Measurements from ENCODE around the gene DNASE1L2. TPM values are rescaled to one million over a fixed set of nuclear protein-coding genes. Genes with fewer than 3 reads are reported as not detected.

Gene DNASE1L2
- total RNA-seq (ENCODE audit: low replicate concordance): 0.38 and 1.1 TPM in 2 replicates

GRCh38 chr16:2236337-2237101 lies at the start of gene DNASE1L2:
TSS of gene DNASE1L2 (plus strand) at chr16:2236444. CDS start at chr16:2236817, 373 bp downstream.

GRCh38 chr16:2196162-2196980 lies 39.9 kb upstream of the DNASE1L2 start, which contains the start of gene CASKIN1:
TSS of gene CASKIN1 (minus strand) at chr16:2196605. CDS start at chr16:2196432, 173 bp downstream.

GRCh38 chr16:2205104-2205966 lies 30.9 kb upstream of the DNASE1L2 start, which contains the start of gene MLST8:
TSS of gene MLST8 (plus strand) at chr16:2205454. CDS start at chr16:2206086, 632 bp downstream.

GRCh38 chr16:2210386-2211365 lies 25.6 kb upstream of the DNASE1L2 start, which contains the start of gene BRICD5:
TSS of gene BRICD5 (minus strand) at chr16:2210863. CDS start at chr16:2210833, 30 bp downstream.

GRCh38 chr16:2214719-2214968 lies 21.6 kb upstream of the DNASE1L2 start, which contains the start of gene PGP:
TSS of gene PGP (minus strand) at chr16:2214840. CDS start at chr16:2214777, 63 bp downstream.

GRCh38 chr16:2223221-2223941 lies 12.9 kb upstream of the DNASE1L2 start, which contains the start of gene E4F1:
TSS of gene E4F1 (plus strand) at chr16:2223591. CDS start at chr16:2223614, 23 bp downstream.

GRCh38 chr16:2251296-2252111 lies 15.3 kb downstream of the DNASE1L2 start, which contains the start of gene ECI1:
TSS of gene ECI1 (minus strand) at chr16:2251587. CDS start at chr16:2251566, 21 bp downstream.

GRCh38 chr16:2267913-2268666 lies 31.8 kb downstream of the DNASE1L2 start, which contains the start of gene RNPS1:
TSS of gene RNPS1 (minus strand) at chr16:2268126. CDS start at chr16:2264643, 3,483 bp downstream.

Other genes starting within 250 kb of the DNASE1L2 start
- 0.94 and 4.9 TPM in 2 replicates for gene SYNGR3, start 246.5 kb upstream of the DNASE1L2 start, total RNA-seq (ENCODE audit: low replicate concordance)
- 9.9 and 12.0 TPM in 2 replicates for gene ZNF598, start 226.6 kb upstream of the DNASE1L2 start, total RNA-seq (ENCODE audit: low replicate concordance)
- gene NPW, start 216.7 kb upstream of the DNASE1L2 start, total RNA-seq (ENCODE audit: low replicate concordance): 0.23 and 0.60 TPM in 2 replicates
- gene NHERF2, start 209.5 kb upstream of the DNASE1L2 start, total RNA-seq (ENCODE audit: low replicate concordance): 8.2 and 48.6 TPM in 2 replicates
- 33.1 and 36.3 TPM in 2 replicates for gene NTHL1, start 188.6 kb upstream of the DNASE1L2 start, total RNA-seq (ENCODE audit: low replicate concordance)
- gene TSC2, start 188.5 kb upstream of the DNASE1L2 start, total RNA-seq (ENCODE audit: low replicate concordance): 29.4 and 80.4 TPM in 2 replicates
- gene PKD1, start 100.5 kb upstream of the DNASE1L2 start, total RNA-seq (ENCODE audit: low replicate concordance): 63.7 and 174 TPM in 2 replicates
- 1.3 and 1.5 TPM in 2 replicates for gene RAB26, start 87.8 kb upstream of the DNASE1L2 start, total RNA-seq (ENCODE audit: low replicate concordance)
- gene TRAF7, start 80.7 kb upstream of the DNASE1L2 start, total RNA-seq (ENCODE audit: low replicate concordance): 37.0 and 49.5 TPM in 2 replicates
- gene CASKIN1, start 39.8 kb upstream of the DNASE1L2 start, total RNA-seq (ENCODE audit: low replicate concordance): 0.08 and 0.47 TPM in 2 replicates
- 16.5 and 19.7 TPM in 2 replicates for gene MLST8, start 31.0 kb upstream of the DNASE1L2 start, total RNA-seq (ENCODE audit: low replicate concordance)
- 2.9 and 4.0 TPM in 2 replicates for gene BRICD5, start 25.6 kb upstream of the DNASE1L2 start, total RNA-seq (ENCODE audit: low replicate concordance)
- 5.3 and 9.5 TPM in 2 replicates for gene PGP, start 21.6 kb upstream of the DNASE1L2 start, total RNA-seq (ENCODE audit: low replicate concordance)
- 26.2 and 33.9 TPM in 2 replicates for gene E4F1, start 12.9 kb upstream of the DNASE1L2 start, total RNA-seq (ENCODE audit: low replicate concordance)
- gene ECI1, start 15.1 kb downstream of the DNASE1L2 start, total RNA-seq (ENCODE audit: low replicate concordance): 15.2 and 32.6 TPM in 2 replicates
- gene RNPS1, start 31.7 kb downstream of the DNASE1L2 start, total RNA-seq (ENCODE audit: low replicate concordance): 19.3 and 47.3 TPM in 2 replicates
- 1.2 and 1.7 TPM in 2 replicates for gene ABCA3, start 104.3 kb downstream of the DNASE1L2 start, total RNA-seq (ENCODE audit: low replicate concordance)
- 3.9 and 9.0 TPM in 2 replicates for gene CCNF, start 193.0 kb downstream of the DNASE1L2 start, total RNA-seq (ENCODE audit: low replicate concordance)
- under 0.01 and 2.9 TPM in 2 replicates for gene TEDC2, start 223.7 kb downstream of the DNASE1L2 start, total RNA-seq (ENCODE audit: low replicate concordance)
- 0.23 and 0.47 TPM in 2 replicates for gene NTN3, start 234.9 kb downstream of the DNASE1L2 start, total RNA-seq (ENCODE audit: low replicate concordance)
- 12.9 and 17.7 TPM in 2 replicates for gene TBC1D24, start 238.7 kb downstream of the DNASE1L2 start, total RNA-seq (ENCODE audit: low replicate concordance)

Measured in smooth muscle cell of the coronary artery (primary cell).